ENCODE data around the gene SLC9B1.
"Not testable (repeated sequence)": the region's sequence is repeated elsewhere in the genome, so short reads cannot be mapped to it uniquely, and the experiment has no call there.

SLC9B1 gene

GRCh38 chr4:102959496-102959895, 60.0 kb downstream of the SLC9B1 start:
- TF ChIP-seq, protein P1, sequence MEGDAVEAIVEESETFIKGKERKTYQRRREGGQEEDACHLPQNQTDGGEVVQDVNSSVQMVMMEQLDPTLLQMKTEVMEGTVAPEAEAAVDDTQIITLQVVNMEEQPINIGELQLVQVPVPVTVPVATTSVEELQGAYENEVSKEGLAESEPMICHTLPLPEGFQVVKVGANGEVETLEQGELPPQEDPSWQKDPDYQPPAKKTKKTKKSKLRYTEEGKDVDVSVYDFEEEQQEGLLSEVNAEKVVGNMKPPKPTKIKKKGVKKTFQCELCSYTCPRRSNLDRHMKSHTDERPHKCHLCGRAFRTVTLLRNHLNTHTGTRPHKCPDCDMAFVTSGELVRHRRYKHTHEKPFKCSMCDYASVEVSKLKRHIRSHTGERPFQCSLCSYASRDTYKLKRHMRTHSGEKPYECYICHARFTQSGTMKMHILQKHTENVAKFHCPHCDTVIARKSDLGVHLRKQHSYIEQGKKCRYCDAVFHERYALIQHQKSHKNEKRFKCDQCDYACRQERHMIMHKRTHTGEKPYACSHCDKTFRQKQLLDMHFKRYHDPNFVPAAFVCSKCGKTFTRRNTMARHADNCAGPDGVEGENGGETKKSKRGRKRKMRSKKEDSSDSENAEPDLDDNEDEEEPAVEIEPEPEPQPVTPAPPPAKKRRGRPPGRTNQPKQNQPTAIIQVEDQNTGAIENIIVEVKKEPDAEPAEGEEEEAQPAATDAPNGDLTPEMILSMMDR (IDR thresholded peaks at IDR 0.05; ENCODE audit: low read depth, low read length) = no peak
- no peaks in the 10 kb centered on the region for H3K4me1 ChIP-seq
- no peak for DNase-seq
- H3K36me3 ChIP-seq = no peaks in the 10 kb centered on the region
- H3K27me3 ChIP-seq = no peaks in the 10 kb centered on the region
- no peak overlapping the region for H3K4me3 ChIP-seq (ENCODE audit: low read depth, low read length)
- H3K9me3 ChIP-seq = no peaks in the 10 kb centered on the region

GRCh38 chr4:102945066-102945465, 74.4 kb downstream of the SLC9B1 start:
- Histone ChIP-seq H3K27me3 (no peaks in the 10 kb centered on the region), H3K4me1 (no peaks in the 10 kb centered on the region), H3K9me3 (no peaks in the 10 kb centered on the region), H3K4me3 (ENCODE audit: low read depth, low read length) (no peak overlapping the region), H3K36me3 (no peaks in the 10 kb centered on the region)
- TF ChIP-seq, protein P1 (IDR thresholded peaks at IDR 0.05; ENCODE audit: low read depth, low read length) = no peak
- no peak for DNase-seq

DNA sequence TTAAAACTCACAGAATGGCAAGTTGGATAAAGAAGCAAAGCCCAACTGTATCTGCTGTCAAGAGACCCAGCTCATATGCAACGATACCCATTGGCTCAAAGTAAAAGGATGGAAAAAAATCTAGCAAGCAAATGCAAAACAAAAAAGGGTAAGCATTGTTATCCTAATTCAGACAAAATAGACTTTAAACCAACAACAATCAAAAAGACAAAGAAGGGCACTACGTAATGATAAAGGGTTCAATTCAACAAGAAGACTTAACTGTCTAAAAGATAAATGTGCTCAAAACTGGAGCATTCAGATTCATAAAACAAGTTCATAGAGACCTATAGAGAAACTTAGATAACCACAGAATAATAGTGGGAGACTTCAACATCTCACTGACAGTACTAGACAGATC, 81.4 kb downstream of the SLC9B1 start:
- not testable (repeated sequence) for H3K9me3 ChIP-seq; H3K27me3 ChIP-seq; H3K4me3 ChIP-seq (ENCODE audit: low read depth, low read length); H3K4me1 ChIP-seq; DNase-seq; H3K36me3 ChIP-seq

GRCh38 chr4:102935716-102936115, 83.8 kb downstream of the SLC9B1 start:
- Histone ChIP-seq H3K4me3 (ENCODE audit: low read depth, low read length) (no peak overlapping the region), H3K36me3 (no peaks in the 10 kb centered on the region), H3K9me3 (no peaks in the 10 kb centered on the region), H3K4me1 (no peaks in the 10 kb centered on the region), H3K27me3 (no peaks in the 10 kb centered on the region)
- TF ChIP-seq, protein P1 (IDR thresholded peaks at IDR 0.05; ENCODE audit: low read depth, low read length) = no peak
- no peak for DNase-seq

DNA sequence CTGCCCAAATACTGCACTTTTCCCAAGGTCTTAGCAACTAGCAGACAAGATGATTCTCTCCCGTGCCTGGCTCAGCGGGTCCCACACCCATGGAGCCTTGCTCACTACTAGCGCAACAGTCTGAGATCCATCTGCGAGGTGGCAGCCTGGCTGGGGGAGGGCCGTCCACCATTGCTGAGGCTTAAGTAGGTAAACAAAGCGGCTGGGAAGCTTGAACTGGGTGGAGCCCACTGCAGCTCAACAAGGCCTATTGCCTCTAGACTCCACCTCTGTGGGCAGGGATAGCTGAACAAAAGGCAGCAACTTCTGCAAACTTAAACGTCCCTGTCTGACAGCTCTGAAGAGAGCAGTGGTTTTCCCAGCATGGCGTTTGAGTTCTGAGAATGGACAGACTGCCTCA, 99.8 kb downstream of the SLC9B1 start:
- not testable (repeated sequence) for H3K27me3 ChIP-seq; H3K4me3 ChIP-seq (ENCODE audit: low read depth, low read length); H3K36me3 ChIP-seq; DNase-seq; H3K4me1 ChIP-seq; H3K9me3 ChIP-seq

DNA sequence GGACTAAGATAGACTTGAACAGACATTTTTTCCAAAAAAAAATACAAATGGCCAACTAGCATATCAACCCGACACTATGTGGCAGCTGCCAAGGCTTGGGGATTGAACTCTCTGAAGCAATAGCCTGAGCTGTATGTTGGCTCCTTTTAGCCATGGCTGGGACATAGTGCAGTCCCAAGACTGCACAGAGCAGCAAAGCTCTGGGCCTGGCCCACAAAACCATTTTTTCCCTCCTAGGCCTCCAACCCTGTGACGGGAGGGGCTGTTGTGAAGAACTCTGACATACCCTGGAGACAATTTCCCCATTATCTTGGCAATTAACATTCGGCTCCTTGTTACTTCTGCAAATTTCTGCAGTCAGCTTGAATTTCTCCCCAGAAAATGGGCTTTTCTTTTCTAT, 100.6 kb downstream of the SLC9B1 start:
- TF ChIP-seq, protein P1 (IDR thresholded peaks at IDR 0.05; ENCODE audit: low read depth, low read length) = no peak
- no peaks in the 10 kb centered on the region for H3K9me3 ChIP-seq

GRCh38 chr4:102901804-102902203, 117.7 kb downstream of the SLC9B1 start:
- H3K36me3 ChIP-seq = no peaks in the 10 kb centered on the region
- no peaks in the 10 kb centered on the region for H3K9me3 ChIP-seq
- DNase-seq = no peak
- H3K4me3 ChIP-seq (ENCODE audit: low read depth, low read length) = no peak overlapping the region
- no peaks in the 10 kb centered on the region for H3K27me3 ChIP-seq
- no peaks in the 10 kb centered on the region for H3K4me1 ChIP-seq
- TF ChIP-seq, protein P1 (IDR thresholded peaks at IDR 0.05; ENCODE audit: low read depth, low read length) = no peak

More for the DNA sequence above, 100.6 kb downstream of the SLC9B1 start:
- H3K4me3 ChIP-seq (ENCODE audit: low read depth, low read length) = no peak overlapping the region
- H3K27me3 ChIP-seq = no peaks in the 10 kb centered on the region
- DNase-seq = no peak
- no peaks in the 10 kb centered on the region for H3K36me3 ChIP-seq
- H3K4me1 ChIP-seq = no peaks in the 10 kb centered on the region

- H3K27me3 ChIP-seq; H3K9me3 ChIP-seq; DNase-seq; H3K4me3 ChIP-seq (ENCODE audit: low read depth, low read length); H3K4me1 ChIP-seq; H3K36me3 ChIP-seq: not testable (repeated sequence)
Observed at GRCh38 chr4:102897610-102898009, 121.9 kb downstream of the SLC9B1 start.

- not testable (repeated sequence) for H3K4me1 ChIP-seq; H3K36me3 ChIP-seq; DNase-seq; H3K9me3 ChIP-seq; H3K4me3 ChIP-seq (ENCODE audit: low read depth, low read length); H3K27me3 ChIP-seq
Observed at GRCh38 chr4:102896547-102896946, 123.0 kb downstream of the SLC9B1 start.

- H3K4me3 ChIP-seq (ENCODE audit: low read depth, low read length); DNase-seq; H3K9me3 ChIP-seq; H3K36me3 ChIP-seq; H3K4me1 ChIP-seq; H3K27me3 ChIP-seq: not testable (repeated sequence)
Observed at GRCh38 chr4:102889866-102890265, 129.6 kb downstream of the SLC9B1 start.

DNA sequence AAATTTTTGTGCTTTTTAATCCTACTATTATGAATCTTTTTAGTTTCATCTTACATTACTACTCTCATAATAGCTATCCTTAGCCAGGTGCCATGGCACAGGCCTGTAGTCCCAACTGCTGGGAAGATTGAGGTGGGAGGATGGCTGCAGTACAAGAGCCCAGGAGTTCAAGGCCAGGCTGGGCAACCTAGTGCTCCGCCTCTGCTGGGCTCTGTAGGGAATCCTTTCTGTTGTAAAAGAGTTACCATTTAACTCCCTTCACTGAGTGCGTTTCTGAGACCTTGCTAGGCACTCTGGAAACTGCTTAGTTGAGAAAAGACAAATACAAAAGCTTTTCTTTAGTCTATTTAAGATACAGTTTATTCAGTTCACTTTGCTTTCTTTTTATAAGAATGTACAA, 130.9 kb downstream of the SLC9B1 start:
- H3K9me3 ChIP-seq; H3K4me3 ChIP-seq (ENCODE audit: low read depth, low read length); H3K4me1 ChIP-seq; H3K36me3 ChIP-seq; DNase-seq; H3K27me3 ChIP-seq: not testable (repeated sequence)

All from BE2C (cell line).